Neural cell (in vitro differentiated cells): Measurements from ENCODE around the gene DPP6. TPM values are rescaled to one million over a fixed set of nuclear protein-coding genes. Genes with fewer than 3 reads are reported as not detected.

ENCODE experiments used
- H2AFZ ChIP-seq: fragments of 200-600, 300-800 bp; sonication (generic), shearing (Covaris generic); 2 replicates; pipeline ENCODE4 v1.6.0; 2014; ENCODE audit warnings: low read depth, mild to moderate bottlenecking, antibody characterized with exemption, low read length, moderate library complexity
- H3F3A ChIP-seq: fragments of 200-600 bp; shearing (Covaris generic); 2 replicates; pipeline ENCODE4 v1.6.1; 2016; ENCODE audit warnings: mild to moderate bottlenecking, moderate library complexity, mixed read lengths, antibody characterized with exemption, low read length; ENCODE audit not compliant: insufficient read depth, poor library complexity, severe bottlenecking
- H3K27ac ChIP-seq: fragments of 200-600, 300-800 bp; sonication (generic), shearing (Covaris generic); 2 replicates; pipeline ENCODE4 v1.5.1; 2014; ENCODE audit warnings: mild to moderate bottlenecking, low read length, moderate library complexity
- H3K27me3 ChIP-seq: fragments of 300-800, 200-600 bp; sonication (generic), shearing (Covaris generic); 2 replicates; pipeline ENCODE4 v1.6.0; 2014; ENCODE audit warnings: mild to moderate bottlenecking, low read depth, low read length, moderate library complexity; ENCODE audit not compliant: insufficient read depth
- H3K36me3 ChIP-seq: fragments of 300-800, 200-600 bp; sonication (generic), shearing (Covaris generic); 2 replicates; pipeline ENCODE4 v1.5.1; 2014; ENCODE audit warnings: mild to moderate bottlenecking, antibody characterized with exemption, low read length, moderate library complexity; ENCODE audit not compliant: insufficient read depth
- H3K4me2 ChIP-seq: fragments of 300-800, 200-600 bp; sonication (generic), shearing (Covaris generic); 2 replicates; pipeline ENCODE4 v1.6.0; 2014; ENCODE audit warnings: mild to moderate bottlenecking, low read length
- H3K4me3 ChIP-seq: fragments of 300-800, 200-600 bp; sonication (generic), shearing (Covaris generic); 2 replicates; pipeline ENCODE4 v1.5.1; 2014; ENCODE audit warnings: mild to moderate bottlenecking, low read length, moderate library complexity
- H3K79me2 ChIP-seq: fragments of 200-600 bp; shearing (Covaris generic); replicated peaks from 2 replicates; pipeline ENCODE4 v1.6.0; 2014; ENCODE audit warnings: mild to moderate bottlenecking, low read length, moderate library complexity; ENCODE audit not compliant: insufficient read depth
- H3K9ac ChIP-seq: fragments of 300-800, 200-600 bp; sonication (generic), shearing (Covaris generic); 2 replicates; pipeline ENCODE4 v1.6.1; 2016; ENCODE audit warnings: mild to moderate bottlenecking, low read length, mixed read lengths
- H3K9me2 ChIP-seq: fragments of 200-600 bp; shearing (Covaris generic); 2 replicates; pipeline ENCODE4 v1.6.1; 2016; ENCODE audit warnings: mild to moderate bottlenecking, low read length, mixed read lengths; ENCODE audit not compliant: insufficient read depth
- H3K9me3 ChIP-seq: fragments of 200-600, 300-800 bp; sonication (generic), shearing (Covaris generic); 2 replicates; pipeline ENCODE4 v1.6.1; 2016; ENCODE audit warnings: mild to moderate bottlenecking, mixed run types, low read length, moderate library complexity, mixed read lengths
- H4K20me1 ChIP-seq: fragments of 200-600 bp; shearing (Covaris generic); 2 replicates; pipeline ENCODE4 v1.6.1; 2016; ENCODE audit warnings: mild to moderate bottlenecking, mixed run types; ENCODE audit not compliant: insufficient read depth
- EP300 ChIP-seq: fragments of 450-650 bp; conservative IDR thresholded peaks from 2 replicates; pipeline ENCODE4 v1.6.1; 2014; ENCODE audit warnings: antibody characterized with exemption, mild to moderate bottlenecking, moderate library complexity; ENCODE audit not compliant: poor library complexity, severe bottlenecking
- EZH2 ChIP-seq: fragments of 200-600, 300-800 bp; shearing (Covaris generic), sonication (generic); IDR thresholded peaks from 2 replicates; pipeline ENCODE4 v1.6.1; 2014; ENCODE audit warnings: antibody characterized with exemption, low read length, borderline replicate concordance, mild to moderate bottlenecking; ENCODE audit not compliant: insufficient read depth, poor library complexity, severe bottlenecking
- MXI1 ChIP-seq: fragments of 450-650 bp; conservative IDR thresholded peaks from 2 replicates; pipeline ENCODE4 v1.6.1; 2014; ENCODE audit warnings: antibody characterized with exemption, mild to moderate bottlenecking; ENCODE audit not compliant: poor library complexity, severe bottlenecking
- POLR2AphosphoS5 ChIP-seq: IDR thresholded peaks from 2 replicates; pipeline ENCODE4 v1.6.1; 2012
- RAD21 ChIP-seq: fragments of 450-650 bp; conservative IDR thresholded peaks from 2 replicates; pipeline ENCODE4 v1.6.1; 2014; ENCODE audit warnings: antibody characterized with exemption, mild to moderate bottlenecking, moderate library complexity
- SMC3 ChIP-seq: fragments of 450-650 bp; conservative IDR thresholded peaks from 2 replicates; pipeline ENCODE4 v1.6.1; 2014; ENCODE audit warnings: antibody characterized with exemption, mild to moderate bottlenecking, moderate library complexity; ENCODE audit not compliant: poor library complexity
- TAF1 ChIP-seq: IDR thresholded peaks from 2 replicates; pipeline ENCODE4 v1.6.1; 2012; ENCODE audit warnings: low read depth
- polyA plus RNA-seq: library from polyadenylated mRNA; depleted of rRNA; stranded (reverse); fragments of >200 nt; gene quantifications from 2 replicates; pipeline ENCODE4 v1.2.3, GENCODE V29; 2014
- TF ChIP-seq, protein P1 (sequence below): fragments of 450-650 bp; IDR thresholded peaks from 2 replicates; pipeline ENCODE4 v1.5.1; 2014; ENCODE audit warnings: antibody characterized with exemption, mild to moderate bottlenecking, moderate library complexity; ENCODE audit not compliant: poor library complexity, severe bottlenecking
- TF ChIP-seq, protein P2 (sequence below): IDR thresholded peaks from 2 replicates; pipeline ENCODE4 v1.6.1; 2012; ENCODE audit warnings: borderline replicate concordance

Gene DPP6
- polyA plus RNA-seq, 1 donor from 2014 or later: 20.4 TPM

DNA sequence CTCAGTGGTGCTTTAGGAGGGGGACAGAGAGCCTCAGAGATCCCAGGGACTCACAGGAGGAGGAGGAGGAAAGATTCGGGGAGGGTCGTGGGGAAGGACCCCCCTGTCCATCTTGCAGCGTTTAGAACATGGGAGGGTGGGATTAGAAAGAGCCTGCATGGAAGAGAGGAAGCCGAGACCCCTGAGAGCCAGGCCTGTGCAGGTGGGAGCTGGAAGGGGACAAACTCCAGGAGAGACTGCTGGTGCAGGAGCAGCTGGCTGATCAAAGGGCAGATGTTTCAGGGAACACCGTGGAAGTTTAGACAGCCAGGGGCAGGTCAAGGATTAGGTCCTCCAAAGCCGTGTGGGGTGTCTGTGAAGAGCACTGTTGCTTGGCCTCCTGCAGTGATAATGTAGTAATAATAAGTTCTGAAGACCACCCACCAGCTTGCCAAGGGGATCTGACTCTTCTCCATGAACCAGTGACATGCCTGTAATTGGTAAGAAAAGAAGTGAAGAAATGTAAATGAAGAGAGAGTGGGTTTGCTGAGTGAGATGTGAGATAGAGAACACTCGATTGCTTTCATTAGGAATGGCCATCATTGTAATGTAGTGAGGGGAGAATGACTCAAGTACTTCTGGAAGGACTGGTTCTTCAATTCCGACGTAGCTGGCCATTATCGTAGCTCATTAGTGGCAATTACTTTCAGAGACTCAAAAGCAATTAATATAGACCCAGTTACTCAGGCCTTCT is 525.1 kb downstream of the DPP6 start:
- Histone ChIP-seq H3K27ac (no peak overlapping the region), H3K4me2 (no peak overlapping the region), H4K20me1 (no peaks in the 10 kb centered on the region), H3K4me3 (no peak overlapping the region), H3K36me3 (no peaks in the 10 kb centered on the region), H3K9me3 (no peaks in the 10 kb centered on the region), H3K27me3 (no peaks in the 10 kb centered on the region), H3K9me2 (no peaks in the 10 kb centered on the region), H3K9ac (no peak overlapping the region), H2AFZ (no peak overlapping the region), H3F3A (no peaks in the 10 kb centered on the region), H3K79me2 (no peaks in the 10 kb centered on the region)
- TF ChIP-seq, protein P1, sequence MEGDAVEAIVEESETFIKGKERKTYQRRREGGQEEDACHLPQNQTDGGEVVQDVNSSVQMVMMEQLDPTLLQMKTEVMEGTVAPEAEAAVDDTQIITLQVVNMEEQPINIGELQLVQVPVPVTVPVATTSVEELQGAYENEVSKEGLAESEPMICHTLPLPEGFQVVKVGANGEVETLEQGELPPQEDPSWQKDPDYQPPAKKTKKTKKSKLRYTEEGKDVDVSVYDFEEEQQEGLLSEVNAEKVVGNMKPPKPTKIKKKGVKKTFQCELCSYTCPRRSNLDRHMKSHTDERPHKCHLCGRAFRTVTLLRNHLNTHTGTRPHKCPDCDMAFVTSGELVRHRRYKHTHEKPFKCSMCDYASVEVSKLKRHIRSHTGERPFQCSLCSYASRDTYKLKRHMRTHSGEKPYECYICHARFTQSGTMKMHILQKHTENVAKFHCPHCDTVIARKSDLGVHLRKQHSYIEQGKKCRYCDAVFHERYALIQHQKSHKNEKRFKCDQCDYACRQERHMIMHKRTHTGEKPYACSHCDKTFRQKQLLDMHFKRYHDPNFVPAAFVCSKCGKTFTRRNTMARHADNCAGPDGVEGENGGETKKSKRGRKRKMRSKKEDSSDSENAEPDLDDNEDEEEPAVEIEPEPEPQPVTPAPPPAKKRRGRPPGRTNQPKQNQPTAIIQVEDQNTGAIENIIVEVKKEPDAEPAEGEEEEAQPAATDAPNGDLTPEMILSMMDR: no peak

DNA sequence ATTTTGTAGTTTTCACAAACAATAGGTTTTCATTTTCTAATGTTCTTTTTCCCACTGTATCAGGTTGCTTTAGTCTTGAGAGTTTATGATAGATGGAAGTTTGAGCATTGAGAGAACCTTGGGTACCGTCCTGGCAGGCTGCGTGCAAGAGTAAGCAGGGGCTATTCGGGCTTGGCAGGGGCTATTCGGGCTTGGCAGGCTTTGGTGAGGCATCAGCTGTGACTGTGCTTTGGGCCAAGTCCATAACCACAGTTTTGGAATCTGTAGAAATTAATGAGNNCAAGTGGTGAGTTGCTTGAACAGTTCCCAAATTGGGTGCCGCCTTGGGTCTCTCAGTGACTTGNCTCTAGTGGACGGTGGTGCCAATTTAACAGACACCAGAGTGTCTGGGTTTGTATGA is 526.1 kb downstream of the DPP6 start:
- H2AFZ ChIP-seq: no peak overlapping the region
- no peak overlapping the region for H3K27ac ChIP-seq
- no peaks in the 10 kb centered on the region for H3K36me3 ChIP-seq
- no peaks in the 10 kb centered on the region for H3K9me3 ChIP-seq
- H3K27me3 ChIP-seq: no peaks in the 10 kb centered on the region
- no peaks in the 10 kb centered on the region for H4K20me1 ChIP-seq
- no peaks in the 10 kb centered on the region for H3K79me2 ChIP-seq
- H3K4me3 ChIP-seq: no peak overlapping the region
- H3F3A ChIP-seq: no peaks in the 10 kb centered on the region
- H3K9ac ChIP-seq: no peak overlapping the region
- no peak overlapping the region for H3K4me2 ChIP-seq
- TF ChIP-seq POLR2AphosphoS5: no peak
- TF ChIP-seq SMC3: no peak
- no peak for TF ChIP-seq EP300
- TF ChIP-seq MXI1: no peak
- TF ChIP-seq EZH2: no peak
- TF ChIP-seq, protein P1: no peak
- TF ChIP-seq, protein P2, sequence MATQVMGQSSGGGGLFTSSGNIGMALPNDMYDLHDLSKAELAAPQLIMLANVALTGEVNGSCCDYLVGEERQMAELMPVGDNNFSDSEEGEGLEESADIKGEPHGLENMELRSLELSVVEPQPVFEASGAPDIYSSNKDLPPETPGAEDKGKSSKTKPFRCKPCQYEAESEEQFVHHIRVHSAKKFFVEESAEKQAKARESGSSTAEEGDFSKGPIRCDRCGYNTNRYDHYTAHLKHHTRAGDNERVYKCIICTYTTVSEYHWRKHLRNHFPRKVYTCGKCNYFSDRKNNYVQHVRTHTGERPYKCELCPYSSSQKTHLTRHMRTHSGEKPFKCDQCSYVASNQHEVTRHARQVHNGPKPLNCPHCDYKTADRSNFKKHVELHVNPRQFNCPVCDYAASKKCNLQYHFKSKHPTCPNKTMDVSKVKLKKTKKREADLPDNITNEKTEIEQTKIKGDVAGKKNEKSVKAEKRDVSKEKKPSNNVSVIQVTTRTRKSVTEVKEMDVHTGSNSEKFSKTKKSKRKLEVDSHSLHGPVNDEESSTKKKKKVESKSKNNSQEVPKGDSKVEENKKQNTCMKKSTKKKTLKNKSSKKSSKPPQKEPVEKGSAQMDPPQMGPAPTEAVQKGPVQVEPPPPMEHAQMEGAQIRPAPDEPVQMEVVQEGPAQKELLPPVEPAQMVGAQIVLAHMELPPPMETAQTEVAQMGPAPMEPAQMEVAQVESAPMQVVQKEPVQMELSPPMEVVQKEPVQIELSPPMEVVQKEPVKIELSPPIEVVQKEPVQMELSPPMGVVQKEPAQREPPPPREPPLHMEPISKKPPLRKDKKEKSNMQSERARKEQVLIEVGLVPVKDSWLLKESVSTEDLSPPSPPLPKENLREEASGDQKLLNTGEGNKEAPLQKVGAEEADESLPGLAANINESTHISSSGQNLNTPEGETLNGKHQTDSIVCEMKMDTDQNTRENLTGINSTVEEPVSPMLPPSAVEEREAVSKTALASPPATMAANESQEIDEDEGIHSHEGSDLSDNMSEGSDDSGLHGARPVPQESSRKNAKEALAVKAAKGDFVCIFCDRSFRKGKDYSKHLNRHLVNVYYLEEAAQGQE: no peak
- TF ChIP-seq RAD21: no peak
- no peak for TF ChIP-seq TAF1
- no peaks in the 10 kb centered on the region for H3K9me2 ChIP-seq
